Endothelial cell (in vitro differentiated cells): Measurements from ENCODE around the gene CCDC71L. TPM values are rescaled to one million over a fixed set of nuclear protein-coding genes. Genes with fewer than 3 reads are reported as not detected.

Experiments
- DNase-seq: peaks from one replicate; pipeline ENCODE4 v3.0.0; 2021; ENCODE audit warnings: low spot score
- H3K27ac Mint-ChIP-seq: one replicate; pipeline ENCODE4 v1.8.0; 2021; ENCODE audit warnings: mixed read lengths, inconsistent platforms; ENCODE audit not compliant: unreplicated experiment
- H3K27me3 Mint-ChIP-seq: one replicate; pipeline ENCODE4 v1.8.0; 2021; ENCODE audit warnings: mild to moderate bottlenecking, moderate library complexity, mixed read lengths, inconsistent platforms; ENCODE audit not compliant: unreplicated experiment
- H3K36me3 Mint-ChIP-seq: one replicate; pipeline ENCODE4 v1.8.0; 2021; ENCODE audit warnings: mild to moderate bottlenecking, low read depth, mixed read lengths, inconsistent platforms; ENCODE audit not compliant: unreplicated experiment
- H3K4me1 Mint-ChIP-seq: one replicate; pipeline ENCODE4 v1.8.0; 2021; ENCODE audit warnings: mild to moderate bottlenecking, mixed read lengths, inconsistent platforms; ENCODE audit not compliant: unreplicated experiment
- H3K4me3 Mint-ChIP-seq: one replicate; pipeline ENCODE4 v1.8.0; 2021; ENCODE audit warnings: mild to moderate bottlenecking, mixed read lengths, inconsistent platforms; ENCODE audit not compliant: unreplicated experiment
- H3K9me3 Mint-ChIP-seq: one replicate; pipeline ENCODE4 v1.8.0; 2021; ENCODE audit warnings: mixed read lengths, inconsistent platforms; ENCODE audit not compliant: unreplicated experiment
- total RNA-seq: library from RNA; stranded (reverse); fragmentation: NEBNext Ultra II Directional; extraction: Animal tissue kit (Norgen Biotek cat#: 25700); gene quantifications from one replicate; pipeline ENCODE4 v1.2.1, GENCODE V29; 2021; ENCODE audit not compliant: unreplicated experiment
- TF ChIP-seq, protein P1 (sequence below): fragments of 200-600 bp; sonication (generic); IDR thresholded peaks from one replicate; pipeline ENCODE4 v1.5.0; 2021; ENCODE audit warnings: antibody characterized with exemption; ENCODE audit not compliant: unreplicated experiment

Gene CCDC71L
- total RNA-seq, 1 donor from 2014 or later: 43.4 TPM

DNA sequence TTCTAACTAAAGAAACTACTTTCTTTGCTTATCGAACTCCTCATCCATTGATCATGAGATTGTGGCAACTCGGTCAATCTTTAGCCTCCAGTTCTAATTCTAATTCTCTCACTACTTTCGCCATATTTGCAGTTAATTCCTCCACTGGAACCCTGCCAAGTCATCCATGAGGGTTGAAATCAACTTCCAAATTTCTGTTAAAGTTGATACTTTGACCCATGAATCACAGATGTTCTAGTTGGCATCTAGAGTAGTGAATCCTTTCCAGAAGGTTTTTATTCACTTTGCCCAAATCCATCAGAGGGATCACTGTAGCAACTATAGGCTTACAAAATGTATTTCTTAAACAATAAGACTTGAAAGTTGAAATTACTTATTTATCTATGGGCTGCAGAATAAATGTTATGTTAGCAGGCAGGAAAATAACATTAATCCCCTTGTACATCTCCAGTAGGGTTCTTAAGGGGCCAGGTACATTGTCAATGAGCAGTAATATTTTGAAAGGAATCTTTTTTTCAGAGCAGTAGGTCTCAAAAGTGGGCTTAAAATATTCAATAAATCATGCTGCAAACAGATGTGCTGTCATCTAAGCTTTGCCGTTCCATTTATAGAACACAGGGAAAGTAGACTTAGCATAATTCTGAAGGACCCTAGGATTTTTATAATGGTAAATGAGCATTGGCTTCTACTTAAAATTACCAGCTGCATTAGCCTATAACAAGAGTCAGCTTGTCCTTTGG is 39.4 kb downstream of the CCDC71L start:
- DNase-seq: no peak
- TF ChIP-seq, protein P1, sequence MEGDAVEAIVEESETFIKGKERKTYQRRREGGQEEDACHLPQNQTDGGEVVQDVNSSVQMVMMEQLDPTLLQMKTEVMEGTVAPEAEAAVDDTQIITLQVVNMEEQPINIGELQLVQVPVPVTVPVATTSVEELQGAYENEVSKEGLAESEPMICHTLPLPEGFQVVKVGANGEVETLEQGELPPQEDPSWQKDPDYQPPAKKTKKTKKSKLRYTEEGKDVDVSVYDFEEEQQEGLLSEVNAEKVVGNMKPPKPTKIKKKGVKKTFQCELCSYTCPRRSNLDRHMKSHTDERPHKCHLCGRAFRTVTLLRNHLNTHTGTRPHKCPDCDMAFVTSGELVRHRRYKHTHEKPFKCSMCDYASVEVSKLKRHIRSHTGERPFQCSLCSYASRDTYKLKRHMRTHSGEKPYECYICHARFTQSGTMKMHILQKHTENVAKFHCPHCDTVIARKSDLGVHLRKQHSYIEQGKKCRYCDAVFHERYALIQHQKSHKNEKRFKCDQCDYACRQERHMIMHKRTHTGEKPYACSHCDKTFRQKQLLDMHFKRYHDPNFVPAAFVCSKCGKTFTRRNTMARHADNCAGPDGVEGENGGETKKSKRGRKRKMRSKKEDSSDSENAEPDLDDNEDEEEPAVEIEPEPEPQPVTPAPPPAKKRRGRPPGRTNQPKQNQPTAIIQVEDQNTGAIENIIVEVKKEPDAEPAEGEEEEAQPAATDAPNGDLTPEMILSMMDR: no peak
- Mint-ChIP-seq H3K27me3 (peaks cover 4% of the 10 kb centered on the region), H3K27ac (no peak overlapping the region), H3K4me1 (peaks cover 8% of the 10 kb centered on the region), H3K36me3 (no peaks in the 10 kb centered on the region), H3K9me3 (no peaks in the 10 kb centered on the region), H3K4me3 (no peak overlapping the region)

DNA sequence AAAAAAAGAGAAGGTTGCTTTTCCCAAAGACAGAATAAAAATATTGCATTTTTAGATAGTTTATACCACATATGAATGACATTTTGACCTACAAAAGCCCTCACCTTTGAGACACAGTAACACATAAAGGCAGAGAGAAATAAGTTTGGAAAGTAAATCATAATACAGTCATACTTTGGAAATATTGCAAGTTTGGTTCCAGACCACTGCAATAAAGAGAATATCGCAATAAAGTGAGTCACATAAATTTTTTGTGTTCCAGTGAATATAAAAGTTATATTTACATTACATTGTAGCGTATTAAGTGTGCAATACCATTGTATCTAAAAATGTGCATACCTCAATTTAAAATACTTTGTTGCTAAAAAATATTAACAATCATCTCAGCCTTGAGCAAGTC is 40.3 kb downstream of the CCDC71L start:
- Mint-ChIP-seq H3K27me3 (peaks cover 4% of the 10 kb centered on the region), H3K27ac (no peak overlapping the region), H3K4me3 (no peak overlapping the region), H3K9me3 (no peaks in the 10 kb centered on the region), H3K4me1 (peaks cover 4% of the 10 kb centered on the region), H3K36me3 (no peaks in the 10 kb centered on the region)
- DNase-seq: no peak
- TF ChIP-seq, protein P1: no peak

DNA sequence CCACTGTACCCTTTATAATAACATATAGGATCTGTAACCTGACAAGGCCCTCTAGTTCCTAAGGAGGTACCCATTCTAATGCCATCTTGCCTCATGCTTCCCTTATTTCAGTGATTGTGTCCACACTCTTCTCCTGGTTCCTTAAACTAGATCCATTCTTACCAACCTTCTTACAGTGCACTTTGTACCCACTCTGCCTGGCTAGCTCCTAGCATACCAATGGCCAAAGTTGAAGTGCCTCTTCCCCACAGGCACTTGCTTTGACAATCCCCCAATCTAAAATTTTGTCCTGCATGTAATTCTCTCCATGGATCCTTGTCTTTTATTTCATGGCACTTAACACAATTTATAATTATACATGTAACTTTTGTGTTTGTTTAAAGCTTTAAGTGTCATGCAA is 40.9 kb downstream of the CCDC71L start:
- H3K4me1 Mint-ChIP-seq: no peaks in the 10 kb centered on the region
- no peak for DNase-seq
- H3K36me3 Mint-ChIP-seq: no peaks in the 10 kb centered on the region
- no peaks in the 10 kb centered on the region for H3K9me3 Mint-ChIP-seq
- no peak overlapping the region for H3K27ac Mint-ChIP-seq
- peaks cover 4% of the 10 kb centered on the region for H3K27me3 Mint-ChIP-seq
- TF ChIP-seq, protein P1: no peak
- H3K4me3 Mint-ChIP-seq: no peak overlapping the region

DNA sequence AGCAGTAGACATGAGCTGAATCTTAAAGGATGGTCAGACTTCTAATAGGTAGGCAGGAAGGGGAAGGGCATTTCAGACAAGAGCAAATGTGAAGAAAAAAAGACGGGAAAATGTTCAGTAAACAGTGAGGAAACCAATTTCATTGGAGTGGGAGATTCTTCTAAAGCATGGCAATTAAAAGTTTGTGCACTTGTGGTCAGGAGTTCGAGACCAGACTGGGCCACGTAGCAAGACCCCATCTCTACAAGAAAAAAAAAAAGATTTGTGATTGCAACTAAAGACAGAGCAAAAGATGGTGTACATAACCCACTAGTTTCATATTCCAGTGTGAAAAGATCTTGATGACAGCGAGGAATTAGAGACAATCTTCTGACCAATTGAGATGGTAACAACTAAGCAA is 41.7 kb downstream of the CCDC71L start:
- no peak overlapping the region for H3K4me3 Mint-ChIP-seq
- TF ChIP-seq, protein P1: no peak
- no peaks in the 10 kb centered on the region for H3K36me3 Mint-ChIP-seq
- H3K4me1 Mint-ChIP-seq: no peaks in the 10 kb centered on the region
- no peaks in the 10 kb centered on the region for H3K9me3 Mint-ChIP-seq
- H3K27ac Mint-ChIP-seq: no peak overlapping the region
- peaks cover 3% of the 10 kb centered on the region for H3K27me3 Mint-ChIP-seq
- no peak for DNase-seq

DNA sequence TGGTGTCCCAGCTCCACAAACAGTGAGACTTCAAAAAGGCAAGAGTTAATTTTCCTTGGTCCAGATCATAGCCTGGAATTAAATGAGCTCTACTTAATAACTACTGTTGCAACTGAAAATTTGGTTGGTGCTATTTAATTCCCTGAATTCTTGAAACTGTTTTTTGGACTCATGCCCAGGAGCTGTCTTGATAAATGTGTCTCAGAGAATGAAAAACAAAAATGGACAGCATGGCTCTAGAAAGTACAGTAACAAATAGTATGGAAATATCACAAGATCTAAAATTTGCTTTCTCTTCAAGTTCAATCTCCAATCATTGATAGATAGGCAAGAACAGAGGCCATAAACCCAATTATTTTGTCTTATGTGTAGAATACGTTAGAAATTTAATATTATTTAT is 42.5 kb downstream of the CCDC71L start:
- TF ChIP-seq, protein P1: no peak
- H3K9me3 Mint-ChIP-seq: no peaks in the 10 kb centered on the region
- H3K4me3 Mint-ChIP-seq: no peak overlapping the region
- no peaks in the 10 kb centered on the region for H3K36me3 Mint-ChIP-seq
- peaks cover 3% of the 10 kb centered on the region for H3K27me3 Mint-ChIP-seq
- DNase-seq: no peak
- no peak overlapping the region for H3K27ac Mint-ChIP-seq
- no peaks in the 10 kb centered on the region for H3K4me1 Mint-ChIP-seq
